ENCODE measurements around the gene PMIS2. TPM values are rescaled to one million over a fixed set of nuclear protein-coding genes. Genes with fewer than 3 reads are reported as not detected.

PMIS2 gene
- polyA plus RNA-seq, 3 donors: not detected

DNA sequence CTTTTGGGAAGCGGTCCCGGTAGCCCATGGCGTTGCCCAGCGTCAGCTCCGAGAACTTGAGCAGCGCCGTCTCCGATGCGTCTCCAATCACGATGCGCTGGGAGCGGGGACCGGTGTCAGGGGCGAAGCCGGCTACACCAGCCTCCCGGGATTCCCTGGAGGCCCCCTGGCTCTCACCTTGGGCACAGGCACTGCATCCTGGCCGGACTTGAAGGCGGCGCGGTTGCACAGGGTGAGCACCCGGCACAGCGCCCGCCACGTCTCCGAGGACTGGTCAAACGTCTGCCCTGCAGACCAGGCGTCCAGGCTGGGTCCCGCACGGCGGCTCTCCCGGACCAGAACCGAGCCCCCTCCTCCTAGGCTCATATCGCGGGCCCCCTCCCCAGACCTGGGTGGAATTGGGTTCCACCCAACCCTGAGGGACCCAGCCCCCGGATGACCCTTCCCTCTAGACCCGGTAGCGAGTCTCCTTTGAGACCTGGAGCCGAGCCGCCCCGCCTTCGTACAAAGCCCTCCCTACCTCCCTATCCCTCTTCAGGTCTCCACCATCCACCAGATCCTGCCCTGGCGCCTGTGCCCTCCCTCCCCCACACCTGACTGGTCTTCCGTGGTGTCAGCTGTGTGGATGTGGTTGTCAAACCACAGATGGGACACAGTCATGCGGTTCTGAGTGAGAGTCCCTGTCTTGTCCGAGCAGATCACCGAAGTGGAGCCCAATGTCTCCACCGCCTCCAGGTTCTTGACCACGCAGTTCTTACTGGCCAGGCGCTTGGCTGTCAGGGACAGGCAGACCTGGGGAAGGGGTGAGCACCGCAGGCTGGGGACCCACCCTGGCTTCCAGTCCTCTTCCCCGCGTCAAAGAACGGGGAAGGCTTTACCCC is 27.3 kb upstream of the PMIS2 start:
- 29% methylated on average over 48 of the region's 53 CpGs for WGBS (ENCODE audit: insufficient coverage)
- Histone ChIP-seq H3K9ac (ENCODE audit: insufficient read depth, low read length, poor library complexity, severe bottlenecking) (no peak overlapping the region), H3K4me2 (replicated peaks; ENCODE audit: extremely low read depth, low read length, poor library complexity, severe bottlenecking) (peak overlapping the region; percentile 80), H3K9me3 (replicated peaks in 1 of 2; ENCODE audit: control insufficient read depth in 1 of 2, insufficient read depth in 1 of 2, low read length in 2 of 2) (peaks cover 0 to 5% of the 10 kb centered on the region in 2 donors), H3K4me1 (ENCODE audit: control insufficient read depth in 1 of 2, insufficient read depth in 2 of 2, low read length in 2 of 2) (peaks cover 11 to 14% of the 10 kb centered on the region in 2 donors), H3K4me3 (replicated peaks in 1 of 3; ENCODE audit: low read depth in 2 of 3, low read length in 3 of 3) (peak overlapping the region in 1 of 3 experiments; percentile 75), H3K79me2 (ENCODE audit: insufficient read depth, low read length) (no peaks in the 10 kb centered on the region), H2AFZ (ENCODE audit: insufficient read depth, low read depth, low read length, poor library complexity, severe bottlenecking) (peak overlapping the region; percentile 78), H3K36me3 (replicated peaks in 1 of 2; ENCODE audit: control insufficient read depth in 1 of 2, insufficient read depth in 2 of 2, low read length in 2 of 2) (no peaks in the 10 kb centered on the region), H3K27ac (ENCODE audit: low read depth in 1 of 2, low read length in 2 of 2) (no peak overlapping the region), H3K27me3 (ENCODE audit: control insufficient read depth in 2 of 2, insufficient read depth in 2 of 2, low read length in 2 of 2) (peaks cover 0 to 23% of the 10 kb centered on the region in 2 donors), H4K20me1 (ENCODE audit: insufficient read depth, low read length) (no peaks in the 10 kb centered on the region)
- Mint-ChIP-seq H3K27me3 (ENCODE audit: low read depth in 3 of 3) (peaks cover 36 to 52% (median 37%) of the 10 kb centered on the region in 3 donors), H3K27ac (no peak overlapping the region), H3K9me3 (peaks cover 0 to 13% (median 2%) of the 10 kb centered on the region in 7 donors), H3K4me3 (peak overlapping the region; percentile 20 to 98), H3K4me1 (peaks cover 10% of the 10 kb centered on the region), H3K36me3 (no peaks in the 10 kb centered on the region)
- intact Hi-C loops (cut with micrococcal nuclease): no loop called here
- peak in 1 of 3 donors; percentile 4 for DNase-seq
- TF ChIP-seq, protein P1, sequence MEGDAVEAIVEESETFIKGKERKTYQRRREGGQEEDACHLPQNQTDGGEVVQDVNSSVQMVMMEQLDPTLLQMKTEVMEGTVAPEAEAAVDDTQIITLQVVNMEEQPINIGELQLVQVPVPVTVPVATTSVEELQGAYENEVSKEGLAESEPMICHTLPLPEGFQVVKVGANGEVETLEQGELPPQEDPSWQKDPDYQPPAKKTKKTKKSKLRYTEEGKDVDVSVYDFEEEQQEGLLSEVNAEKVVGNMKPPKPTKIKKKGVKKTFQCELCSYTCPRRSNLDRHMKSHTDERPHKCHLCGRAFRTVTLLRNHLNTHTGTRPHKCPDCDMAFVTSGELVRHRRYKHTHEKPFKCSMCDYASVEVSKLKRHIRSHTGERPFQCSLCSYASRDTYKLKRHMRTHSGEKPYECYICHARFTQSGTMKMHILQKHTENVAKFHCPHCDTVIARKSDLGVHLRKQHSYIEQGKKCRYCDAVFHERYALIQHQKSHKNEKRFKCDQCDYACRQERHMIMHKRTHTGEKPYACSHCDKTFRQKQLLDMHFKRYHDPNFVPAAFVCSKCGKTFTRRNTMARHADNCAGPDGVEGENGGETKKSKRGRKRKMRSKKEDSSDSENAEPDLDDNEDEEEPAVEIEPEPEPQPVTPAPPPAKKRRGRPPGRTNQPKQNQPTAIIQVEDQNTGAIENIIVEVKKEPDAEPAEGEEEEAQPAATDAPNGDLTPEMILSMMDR (IDR thresholded peaks at IDR 0.05): no peak

DNA sequence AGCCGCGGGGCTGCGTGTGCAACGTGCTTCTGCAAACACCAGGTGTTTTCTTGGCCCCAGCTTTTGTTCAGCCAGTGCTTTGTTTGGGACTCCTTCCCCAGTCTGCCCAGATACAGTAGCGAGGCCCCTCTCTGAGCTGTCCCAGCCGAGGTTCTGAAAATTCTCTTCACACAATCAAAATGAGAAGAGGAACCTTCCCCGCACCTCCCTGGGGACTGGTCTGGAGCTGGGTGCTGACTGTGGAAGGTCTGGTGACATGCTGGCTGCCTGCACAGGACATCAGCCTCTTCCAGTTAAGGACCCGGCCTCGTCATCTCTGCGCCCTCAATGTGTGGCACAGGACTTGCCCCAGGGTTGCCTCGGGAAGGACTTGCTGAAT is 26.7 kb upstream of the PMIS2 start:
- Mint-ChIP-seq H3K27ac (no peak overlapping the region), H3K4me1 (peaks cover 10% of the 10 kb centered on the region), H3K4me3 (peak overlapping the region in 1 of 2 donors; percentile 98), H3K9me3 (peaks cover 0 to 13% (median 2%) of the 10 kb centered on the region in 7 donors), H3K36me3 (no peaks in the 10 kb centered on the region), H3K27me3 (ENCODE audit: low read depth in 3 of 3) (peaks cover 36 to 52% (median 38%) of the 10 kb centered on the region in 3 donors)
- Histone ChIP-seq H3K27ac (ENCODE audit: low read depth in 1 of 2, low read length in 2 of 2) (no peak overlapping the region), H3K4me1 (ENCODE audit: control insufficient read depth in 1 of 2, insufficient read depth in 2 of 2, low read length in 2 of 2) (peaks cover 11 to 14% of the 10 kb centered on the region in 2 donors), H3K4me2 (replicated peaks; ENCODE audit: extremely low read depth, low read length, poor library complexity, severe bottlenecking) (no peak overlapping the region), H3K4me3 (replicated peaks in 1 of 3; ENCODE audit: low read depth in 2 of 3, low read length in 3 of 3) (no peak overlapping the region), H3K27me3 (ENCODE audit: control insufficient read depth in 2 of 2, insufficient read depth in 2 of 2, low read length in 2 of 2) (peaks cover 0 to 23% of the 10 kb centered on the region in 2 donors), H3K9me3 (replicated peaks in 1 of 2; ENCODE audit: control insufficient read depth in 1 of 2, insufficient read depth in 1 of 2, low read length in 2 of 2) (peaks cover 0 to 5% of the 10 kb centered on the region in 2 donors), H3K79me2 (ENCODE audit: insufficient read depth, low read length) (no peaks in the 10 kb centered on the region), H2AFZ (ENCODE audit: insufficient read depth, low read depth, low read length, poor library complexity, severe bottlenecking) (no peak overlapping the region), H3K9ac (ENCODE audit: insufficient read depth, low read length, poor library complexity, severe bottlenecking) (no peak overlapping the region), H4K20me1 (ENCODE audit: insufficient read depth, low read length) (no peaks in the 10 kb centered on the region), H3K36me3 (replicated peaks in 1 of 2; ENCODE audit: control insufficient read depth in 1 of 2, insufficient read depth in 2 of 2, low read length in 2 of 2) (no peaks in the 10 kb centered on the region)
- intact Hi-C loops (cut with micrococcal nuclease): no loop called here
- TF ChIP-seq, protein P1 (IDR thresholded peaks at IDR 0.05): no peak
- 71% methylated on average over 9 of the region's 11 CpGs for WGBS (ENCODE audit: insufficient coverage)
- DNase-seq: peak in 1 of 3 donors; percentile 1

Data from CD14-positive monocyte (primary cell).